GM19193 (cell line): ENCODE results near the gene ST7.

ENCODE experiments used
- POLR2A ChIP-seq: IDR thresholded peaks from 4 replicates; pipeline ENCODE4 v1.6.1; 2011; ENCODE audit not compliant: insufficient read depth, insufficient read length; ENCODE audit errors: extremely low read depth

The ST7 gene

GRCh38 chr7:117097860-117098259, 144.6 kb downstream of the ST7 start:
- TF ChIP-seq POLR2A: no peak

GRCh38 chr7:117098457-117098856, 145.2 kb downstream of the ST7 start:
- TF ChIP-seq POLR2A: no peak

GRCh38 chr7:117101026-117101425, 147.7 kb downstream of the ST7 start:
- TF ChIP-seq POLR2A: no peak

- TF ChIP-seq POLR2A: no peak
These were observed 157.4 kb downstream of the ST7 start for GRCh38 chr7:117110480-117111315.

GRCh38 chr7:117111535-117111934, 158.2 kb downstream of the ST7 start:
- TF ChIP-seq POLR2A: no peak

GRCh38 chr7:117112640-117113039, 159.3 kb downstream of the ST7 start:
- TF ChIP-seq POLR2A: no peak

- no peak for TF ChIP-seq POLR2A
These were observed 160.6 kb downstream of the ST7 start for GRCh38 chr7:117113871-117114270.

- TF ChIP-seq POLR2A: no peak
These were observed 161.0 kb downstream of the ST7 start for GRCh38 chr7:117114272-117114671.

- no peak for TF ChIP-seq POLR2A
These were observed 162.9 kb downstream of the ST7 start for GRCh38 chr7:117116211-117116610.

- TF ChIP-seq POLR2A: no peak
These were observed 163.9 kb downstream of the ST7 start for GRCh38 chr7:117117172-117117571.

GRCh38 chr7:117118579-117119180, 165.4 kb downstream of the ST7 start:
- no peak for TF ChIP-seq POLR2A

- no peak for TF ChIP-seq POLR2A
These were observed 166.1 kb downstream of the ST7 start for GRCh38 chr7:117119192-117119924.

GRCh38 chr7:117122536-117122935, 169.2 kb downstream of the ST7 start:
- no peak for TF ChIP-seq POLR2A

GRCh38 chr7:117123311-117123926, 170.1 kb downstream of the ST7 start:
- no peak for TF ChIP-seq POLR2A

GRCh38 chr7:117124591-117125220, 171.4 kb downstream of the ST7 start:
- TF ChIP-seq POLR2A: no peak
